Right atrium auricular region (tissue), 2 donors: ENCODE data around the gene ZNF536. TPM values are rescaled to one million over a fixed set of nuclear protein-coding genes. Genes with fewer than 3 reads are reported as not detected.

Experiments
- DNase-seq: peaks from one replicate; pipeline ENCODE4 v3.0.0-alpha.2; 2019; ENCODE audit warnings: low spot score
- H3K27ac ChIP-seq, 2 donors: fragments of 200-600 bp; sonication (generic); 1 replicate in 1 of 2; 2 replicates in 1 of 2; pipeline ENCODE4 v1.5.1; 2016 to 2019
- H3K27me3 ChIP-seq, 2 donors: fragments of 200-600 bp; sonication (generic); one replicate each; pipeline versions ENCODE4 v1.5.1 to v1.6.0; 2017 to 2019
- H3K36me3 ChIP-seq: fragments of 200-600 bp; sonication (generic); one replicate; pipeline ENCODE4 v1.5.1; 2016
- H3K4me1 ChIP-seq, 2 donors: fragments of 200-600 bp; sonication (generic); one replicate each; pipeline versions ENCODE4 v1.5.1 to v1.6.0; 2017 to 2019
- H3K4me3 ChIP-seq, 2 donors: fragments of 200-600 bp; sonication (generic); 1 replicate in 1 of 2; 2 replicates in 1 of 2; pipeline ENCODE4 v1.5.1; 2017 to 2019; ENCODE audit warnings: mild to moderate bottlenecking in 1 of 2, moderate library complexity in 1 of 2
- H3K9me3 ChIP-seq, 2 donors: fragments of 200-600 bp; sonication (generic); one replicate each; pipeline ENCODE4 v1.5.1; 2019
- CTCF ChIP-seq, 2 donors: fragments of 200-600 bp; sonication (generic); IDR thresholded peaks; one replicate each; pipeline ENCODE4 v1.5.1; 2019; ENCODE audit warnings: antibody characterized with exemption in 2 of 2
- total RNA-seq, 2 donors: library from RNA; depleted of rRNA; stranded (reverse); fragments of >200 nt; gene quantifications; one replicate each; pipeline ENCODE4 v1.1.0, GENCODE V29; 2016

Gene ZNF536
- total RNA-seq, 2 donors from 2014 or later, result 1.9 to 2.7 TPM

GRCh38 chr19:30362156-30362754 is 9.9 kb upstream of the ZNF536 start:
- Histone ChIP-seq H3K27me3 (no peaks in the 10 kb centered on the region), H3K36me3 (no peaks in the 10 kb centered on the region), H3K4me3 (no peak overlapping the region), H3K9me3 (no peaks in the 10 kb centered on the region), H3K27ac (no peak overlapping the region), H3K4me1 (no peaks in the 10 kb centered on the region)
- DNase-seq, result no peak
- no peak for TF ChIP-seq CTCF (IDR thresholded peaks at IDR 0.05)

- Histone ChIP-seq H3K9me3 (no peaks in the 10 kb centered on the region), H3K27me3 (no peaks in the 10 kb centered on the region), H3K36me3 (no peaks in the 10 kb centered on the region), H3K4me1 (no peaks in the 10 kb centered on the region), H3K27ac (no peak overlapping the region), H3K4me3 (no peak overlapping the region)
- DNase-seq, result no peak
- no peak for TF ChIP-seq CTCF (IDR thresholded peaks at IDR 0.05)
These were observed 9.1 kb upstream of the ZNF536 start for GRCh38 chr19:30363073-30363472.

GRCh38 chr19:30364866-30365800 is 7.1 kb upstream of the ZNF536 start:
- H3K27ac ChIP-seq, result no peak overlapping the region
- no peaks in the 10 kb centered on the region for H3K4me1 ChIP-seq
- no peaks in the 10 kb centered on the region for H3K9me3 ChIP-seq
- H3K4me3 ChIP-seq, result no peak overlapping the region
- no peaks in the 10 kb centered on the region for H3K36me3 ChIP-seq
- no peak for DNase-seq
- no peaks in the 10 kb centered on the region for H3K27me3 ChIP-seq
- no peak for TF ChIP-seq CTCF (IDR thresholded peaks at IDR 0.05)

GRCh38 chr19:30366282-30366681 is 5.9 kb upstream of the ZNF536 start:
- DNase-seq, result no peak
- Histone ChIP-seq H3K27ac (no peak overlapping the region), H3K4me3 (no peak overlapping the region), H3K27me3 (no peaks in the 10 kb centered on the region), H3K36me3 (no peaks in the 10 kb centered on the region), H3K4me1 (no peaks in the 10 kb centered on the region), H3K9me3 (no peaks in the 10 kb centered on the region)
- TF ChIP-seq CTCF (IDR thresholded peaks at IDR 0.05), result no peak

- Histone ChIP-seq H3K27me3 (no peaks in the 10 kb centered on the region), H3K9me3 (no peaks in the 10 kb centered on the region), H3K4me3 (no peak overlapping the region), H3K36me3 (no peaks in the 10 kb centered on the region), H3K4me1 (no peaks in the 10 kb centered on the region), H3K27ac (no peak overlapping the region)
- no peak for TF ChIP-seq CTCF (IDR thresholded peaks at IDR 0.05)
- DNase-seq, result no peak
These were observed 5.2 kb upstream of the ZNF536 start for GRCh38 chr19:30367006-30367405.
